Panc1 (cell line): ENCODE data around the gene NIPAL3. TPM values are rescaled to one million over a fixed set of nuclear protein-coding genes. Genes with fewer than 3 reads are reported as not detected.

Source experiments
- ATAC-seq: fragments of 200-7000 bp; cut with Tn5 transposase; 2 replicates; pipeline ENCODE4 v1.9.1; 2020; ENCODE audit warnings: mild to moderate bottlenecking, moderate library complexity
- BruUV-seq: library from RNA; stranded (reverse); fragments of 400-500 nt; replicated peaks from 2 replicates; lab custom pipeline; 2021; lab: Mats Ljungman, UMichigan
- CTCF ChIA-PET: fragments of 300-600 bp; sonication (Branson Sonifier 250); formaldehyde crosslinking; loops from one replicate; lab custom pipeline; 2022; ENCODE audit warnings: antibody characterized with exemption; lab: Charles Lee
- POLR2A ChIA-PET: fragments of 300-600 bp; sonication (Branson Sonifier 250); formaldehyde crosslinking; loops from one replicate; lab custom pipeline; 2022; ENCODE audit warnings: antibody characterized with exemption; lab: Charles Lee
- DNase-seq: peaks from one replicate; pipeline ENCODE4 v3.0.0-alpha.2; 2010; ENCODE audit warnings: low read depth, low spot score
- H3K27ac ChIP-seq: 2 replicates; pipeline ENCODE4 v1.5.1; 2011; ENCODE audit warnings: mild to moderate bottlenecking, low read length, inconsistent platforms
- H3K27me3 ChIP-seq: fragments of 200-500 bp; sonication (Bioruptor generic); 2 replicates; pipeline ENCODE4 v1.6.0; 2014; ENCODE audit warnings: low read length, inconsistent platforms; ENCODE audit not compliant: control insufficient read depth, insufficient read depth
- H3K36me3 ChIP-seq: fragments of 200-500 bp; sonication (Bioruptor generic); 2 replicates; pipeline ENCODE4 v1.5.1; 2014; ENCODE audit warnings: inconsistent platforms, mild to moderate bottlenecking, low read length, moderate library complexity; ENCODE audit not compliant: control insufficient read depth, insufficient read depth
- H3K4me1 ChIP-seq: 2 replicates; pipeline ENCODE4 v1.5.1; 2011; ENCODE audit warnings: inconsistent platforms, mild to moderate bottlenecking, low read length, moderate library complexity; ENCODE audit not compliant: control insufficient read depth, insufficient read depth
- H3K4me3 ChIP-seq, 2 experiments: 2 replicates each; pipeline ENCODE4 v1.5.1; 2011 to 2012; ENCODE audit warnings: low read depth in 2 of 2, low read length in 2 of 2, mild to moderate bottlenecking in 2 of 2, inconsistent platforms in 1 of 2, moderate library complexity in 1 of 2
- H3K9me3 ChIP-seq: fragments of 200-500 bp; sonication (Bioruptor generic); 2 replicates; pipeline ENCODE4 v1.5.1; 2014; ENCODE audit warnings: low read depth, mild to moderate bottlenecking, inconsistent platforms, low read length, moderate library complexity; ENCODE audit not compliant: control insufficient read depth, insufficient read depth
- CTCF ChIP-seq: fragments of 450-650 bp; IDR thresholded peaks from 2 replicates; pipeline ENCODE4 v1.5.1; 2017; ENCODE audit warnings: mild to moderate bottlenecking
- POLR2AphosphoS5 ChIP-seq: IDR thresholded peaks from 2 replicates; pipeline ENCODE4 v1.6.1; 2012; ENCODE audit warnings: mild to moderate bottlenecking, low read depth, low read length, moderate library complexity
- REST ChIP-seq, 2 experiments: IDR thresholded peaks; 2 replicates each; pipeline ENCODE4 v1.6.1; 2011 to 2012; ENCODE audit warnings: low read depth in 2 of 2, control low read depth in 1 of 2, low read length in 1 of 2, mild to moderate bottlenecking in 1 of 2, moderate library complexity in 1 of 2; ENCODE audit not compliant: insufficient read depth in 1 of 2
- SIN3A ChIP-seq: IDR thresholded peaks from 2 replicates; pipeline ENCODE4 v1.6.1; 2012; ENCODE audit warnings: low read depth, mild to moderate bottlenecking, low read length, moderate library complexity, borderline replicate concordance; ENCODE audit not compliant: insufficient read depth
- TCF7L2 ChIP-seq: IDR thresholded peaks from 2 replicates; pipeline ENCODE4 v1.6.1; 2011; ENCODE audit warnings: mild to moderate bottlenecking, low read depth, low read length, inconsistent platforms
- in situ Hi-C: cut with HindIII; loops from 2 replicates; pipeline ENCODE4 v1.10.0; 2016; ENCODE audit warnings: low sequenced_read_pairs, low pct_unique_long_range_greater_than_20kb
- intact Hi-C: fragments of 100-400 bp; cut with micrococcal nuclease; formaldehyde crosslinking; loops from one replicate; pipeline ENCODE4 v1.10.0; 2022; ENCODE audit not compliant: unreplicated experiment
- total RNA-seq: library from RNA; stranded (reverse); gene quantifications from one replicate; pipeline ENCODE4 v1.2.1, GENCODE V29; 2021; ENCODE audit not compliant: unreplicated experiment

Gene NIPAL3
- total RNA-seq, 1 experiment from 2014 or later: 13.6 TPM

GRCh38 chr1:24384251-24385090 lies 31.1 kb upstream of the NIPAL3 start:
- no TSS peak for BruUV-seq
- DNase-seq (no peak), ATAC-seq (no peak)
- POLR2A ChIA-PET: no interaction called here
- H3K4me1 ChIP-seq: no peaks in the 10 kb centered on the region; the same call in 1 of the 2 replicates
- no peaks in the 10 kb centered on the region for H3K27me3 ChIP-seq
- no peaks in the 10 kb centered on the region for H3K36me3 ChIP-seq
- no peak overlapping the region for H3K4me3 ChIP-seq
- H3K9me3 ChIP-seq: no peaks in the 10 kb centered on the region
- intact Hi-C loops (no loop called here), in situ Hi-C loops (no loop called here)
- H3K27ac ChIP-seq: peak overlapping the region; percentile 59
- no peak for TF ChIP-seq REST (IDR thresholded peaks at IDR 0.05; ENCODE audit: insufficient read depth in 1 of 2, low read depth in 2 of 2, low read length in 1 of 2)
- TF ChIP-seq TCF7L2: no peak
- TF ChIP-seq POLR2AphosphoS5: no peak
- TF ChIP-seq CTCF: no peak
- no peak for TF ChIP-seq SIN3A
- CTCF ChIA-PET: interaction anchor here (1.8 kb wide), 1 partner anchor 185 kb away, joined by 6 read pairs; no protein-coding TSS in a partner anchor

- Histone ChIP-seq H3K36me3 (no peaks in the 10 kb centered on the region), H3K9me3 (no peaks in the 10 kb centered on the region), H3K4me1 (no peaks in the 10 kb centered on the region; the same call in 1 of the 2 replicates), H3K27me3 (no peaks in the 10 kb centered on the region), H3K27ac (peak overlapping the region; percentile 49), H3K4me3 (no peak overlapping the region)
- BruUV-seq: no TSS peak
- ATAC-seq (peak; percentile 40; the same call in 1 of the 2 replicates), DNase-seq (no peak)
- in situ Hi-C loops (no loop called here), intact Hi-C loops (no loop called here)
- TF ChIP-seq TCF7L2 (no peak), CTCF (peak; percentile 71)
- CTCF ChIA-PET: interaction anchor here (1.0 to 1.8 kb wide), 2 partner anchors 186 to 198 kb away, joined by 3 to 6 read pairs; no protein-coding TSS in a partner anchor
- POLR2A ChIA-PET: interaction anchor here (0.6 kb wide), 1 partner anchor 20 kb away, joined by 3 read pairs; no protein-coding TSS in a partner anchor
These were observed 30.3 kb upstream of the NIPAL3 start for GRCh38 chr1:24385160-24385940.
